Stimulated activated CD4-positive, alpha-beta T cell treated with anti-CD3 and anti-CD28 coated beads, Interleukin-2, amount 100 ng/mL, for 4 hours (primary cell): ENCODE measurements around the gene ANP32A.

ENCODE experiments used
- DNase-seq: peaks from one replicate; pipeline ENCODE4 v3.0.0-alpha.2; 2020; ENCODE audit warnings: low read depth

Gene ANP32A

GRCh38 chr15:68797599-68798345 lies 22.9 kb downstream of the ANP32A start:
- no peak for DNase-seq

- no peak for DNase-seq
These were observed 23.5 kb downstream of the ANP32A start for GRCh38 chr15:68797191-68797590.

GRCh38 chr15:68796576-68796975 lies 24.1 kb downstream of the ANP32A start:
- no peak for DNase-seq

- DNase-seq, result peak; percentile 43
These were observed 25.3 kb downstream of the ANP32A start for GRCh38 chr15:68795298-68795848.

GRCh38 chr15:68794863-68795262 lies 25.8 kb downstream of the ANP32A start:
- DNase-seq, result no peak

- no peak for DNase-seq
These were observed 26.4 kb downstream of the ANP32A start for GRCh38 chr15:68794307-68794706.

- DNase-seq, result no peak
These were observed 26.9 kb downstream of the ANP32A start for GRCh38 chr15:68793776-68794175.

- DNase-seq, result no peak
These were observed 27.6 kb downstream of the ANP32A start for GRCh38 chr15:68792901-68793766.

GRCh38 chr15:68791431-68792283 lies 29.0 kb downstream of the ANP32A start:
- DNase-seq, result peak; percentile 31

GRCh38 chr15:68790910-68791309 lies 29.8 kb downstream of the ANP32A start:
- no peak for DNase-seq

- DNase-seq, result no peak
These were observed 30.5 kb downstream of the ANP32A start for GRCh38 chr15:68790242-68790575.

- DNase-seq, result no peak
These were observed 31.0 kb downstream of the ANP32A start for GRCh38 chr15:68789534-68790241.

- DNase-seq, result no peak
These were observed 31.6 kb downstream of the ANP32A start for GRCh38 chr15:68789091-68789490.

GRCh38 chr15:68788264-68788624 lies 32.5 kb downstream of the ANP32A start:
- DNase-seq, result no peak

GRCh38 chr15:68787609-68788263 lies 33.0 kb downstream of the ANP32A start:
- DNase-seq, result no peak

- no peak for DNase-seq
These were observed 33.9 kb downstream of the ANP32A start for GRCh38 chr15:68786753-68787152.

GRCh38 chr15:68785541-68785940 lies 35.2 kb downstream of the ANP32A start:
- DNase-seq, result no peak

GRCh38 chr15:68784206-68784605 lies 36.5 kb downstream of the ANP32A start:
- no peak for DNase-seq

GRCh38 chr15:68783226-68784058 lies 37.3 kb downstream of the ANP32A start:
- DNase-seq, result peak; percentile 52

GRCh38 chr15:68782589-68783161 lies 38.0 kb downstream of the ANP32A start:
- no peak for DNase-seq
